ENCODE data around the gene VWA5B2. TPM values are rescaled to one million over a fixed set of nuclear protein-coding genes. Genes with fewer than 3 reads are reported as not detected.

Gene VWA5B2
- total and polyA plus RNA-seq, 2 of the 13 experiments (the other 11 are each of a cell fraction or from before 2014, with no cell fraction given) = 0.03 to 0.04 TPM

DNA sequence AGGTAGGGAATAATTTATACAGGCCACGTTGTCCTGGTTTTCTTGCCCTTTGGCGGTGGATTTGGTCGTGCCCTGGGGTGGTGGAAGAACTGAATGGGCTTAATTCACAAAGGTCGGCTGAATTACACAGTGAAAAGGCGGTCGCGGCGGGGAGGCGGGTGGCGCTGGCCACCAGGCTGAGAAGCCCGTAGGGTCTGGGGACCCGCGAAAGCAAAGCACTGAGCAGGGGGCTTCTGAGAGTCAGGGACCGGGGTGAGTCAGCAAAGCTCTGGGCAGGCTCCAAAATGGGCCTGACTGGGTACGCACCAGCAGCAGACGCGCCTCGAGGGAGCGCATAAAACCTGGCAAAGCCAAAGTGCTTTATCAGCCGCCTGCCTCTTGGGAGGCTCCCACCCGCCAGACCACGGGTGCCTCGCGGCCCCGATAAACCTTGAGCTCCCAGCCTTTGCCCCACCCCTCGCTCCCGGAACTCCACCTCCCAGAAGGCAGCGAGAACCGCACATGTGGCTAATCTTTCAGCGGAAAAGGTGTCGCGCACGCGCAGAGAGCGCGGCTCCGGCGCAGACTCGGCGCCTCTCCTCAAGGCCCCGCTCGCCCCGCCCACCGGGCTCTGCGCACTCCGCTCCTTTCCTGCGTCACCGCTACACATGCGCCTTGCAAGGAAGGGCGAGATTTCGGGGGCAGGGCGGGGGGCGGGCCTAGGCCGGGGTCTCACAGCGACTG lies 43.8 kb upstream of the VWA5B2 start (continued):
- TF ChIP-seq, protein P1, sequence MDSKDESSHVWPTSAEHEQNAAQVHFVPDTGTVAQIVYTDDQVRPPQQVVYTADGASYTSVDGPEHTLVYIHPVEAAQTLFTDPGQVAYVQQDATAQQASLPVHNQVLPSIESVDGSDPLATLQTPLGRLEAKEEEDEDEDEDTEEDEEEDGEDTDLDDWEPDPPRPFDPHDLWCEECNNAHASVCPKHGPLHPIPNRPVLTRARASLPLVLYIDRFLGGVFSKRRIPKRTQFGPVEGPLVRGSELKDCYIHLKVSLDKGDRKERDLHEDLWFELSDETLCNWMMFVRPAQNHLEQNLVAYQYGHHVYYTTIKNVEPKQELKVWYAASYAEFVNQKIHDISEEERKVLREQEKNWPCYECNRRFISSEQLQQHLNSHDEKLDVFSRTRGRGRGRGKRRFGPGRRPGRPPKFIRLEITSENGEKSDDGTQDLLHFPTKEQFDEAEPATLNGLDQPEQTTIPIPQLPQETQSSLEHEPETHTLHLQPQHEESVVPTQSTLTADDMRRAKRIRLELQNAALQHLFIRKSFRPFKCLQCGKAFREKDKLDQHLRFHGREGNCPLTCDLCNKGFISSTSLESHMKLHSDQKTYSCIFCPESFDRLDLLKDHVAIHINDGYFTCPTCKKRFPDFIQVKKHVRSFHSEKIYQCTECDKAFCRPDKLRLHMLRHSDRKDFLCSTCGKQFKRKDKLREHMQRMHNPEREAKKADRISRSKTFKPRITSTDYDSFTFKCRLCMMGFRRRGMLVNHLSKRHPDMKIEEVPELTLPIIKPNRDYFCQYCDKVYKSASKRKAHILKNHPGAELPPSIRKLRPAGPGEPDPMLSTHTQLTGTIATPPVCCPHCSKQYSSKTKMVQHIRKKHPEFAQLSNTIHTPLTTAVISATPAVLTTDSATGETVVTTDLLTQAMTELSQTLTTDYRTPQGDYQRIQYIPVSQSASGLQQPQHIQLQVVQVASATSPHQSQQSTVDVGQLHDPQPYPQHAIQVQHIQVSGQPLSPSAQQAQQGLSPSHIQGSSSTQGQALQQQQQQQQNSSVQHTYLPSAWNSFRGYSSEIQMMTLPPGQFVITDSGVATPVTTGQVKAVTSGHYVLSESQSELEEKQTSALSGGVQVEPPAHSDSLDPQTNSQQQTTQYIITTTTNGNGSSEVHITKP (CRISPR knock-in tag; IDR thresholded peaks at IDR 0.05; ENCODE audit: low read depth) = no peak
- peak; percentile 27 for TF ChIP-seq SKI (IDR thresholded peaks at IDR 0.05; ENCODE audit: partially characterized antibody)
- TF ChIP-seq FOXA3 (CRISPR knock-in tag; IDR thresholded peaks at IDR 0.05) = peak; percentile 27; the same call in 1 of the 2 replicates
- TF ChIP-seq KLF11 (CRISPR knock-in tag; IDR thresholded peaks at IDR 0.05) = 0 out of 2 replicates have a peak, but pooled peaks have one; percentile 34
- TF ChIP-seq SNAPC2 (CRISPR knock-in tag; IDR thresholded peaks at IDR 0.05) = no peak
- peak; percentile 47; the same call in 1 of the 2 replicates for TF ChIP-seq SP5 (CRISPR knock-in tag; IDR thresholded peaks at IDR 0.05; ENCODE audit: borderline replicate concordance, low read depth)
- TF ChIP-seq, protein P2, sequence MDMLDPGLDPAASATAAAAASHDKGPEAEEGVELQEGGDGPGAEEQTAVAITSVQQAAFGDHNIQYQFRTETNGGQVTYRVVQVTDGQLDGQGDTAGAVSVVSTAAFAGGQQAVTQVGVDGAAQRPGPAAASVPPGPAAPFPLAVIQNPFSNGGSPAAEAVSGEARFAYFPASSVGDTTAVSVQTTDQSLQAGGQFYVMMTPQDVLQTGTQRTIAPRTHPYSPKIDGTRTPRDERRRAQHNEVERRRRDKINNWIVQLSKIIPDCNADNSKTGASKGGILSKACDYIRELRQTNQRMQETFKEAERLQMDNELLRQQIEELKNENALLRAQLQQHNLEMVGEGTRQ (IDR thresholded peaks at IDR 0.05; ENCODE audit: low read depth, low read length) = peak; percentile 42; the same call in 1 of the 2 replicates
- TF ChIP-seq, protein P2 (CRISPR knock-in tag; IDR thresholded peaks at IDR 0.05; ENCODE audit: borderline replicate concordance) = peak; percentile 67; the same call in 1 of the 2 replicates
- 0 out of 2 replicates have a peak, but pooled peaks have one; percentile 7 for TF ChIP-seq BORCS8-MEF2B (CRISPR knock-in tag; IDR thresholded peaks at IDR 0.05)
- TF ChIP-seq ZSCAN21 (CRISPR knock-in tag; IDR thresholded peaks at IDR 0.05; ENCODE audit: borderline replicate concordance) = peak; percentile 32; the same call in 1 of the 2 replicates
- TF ChIP-seq, protein P3, sequence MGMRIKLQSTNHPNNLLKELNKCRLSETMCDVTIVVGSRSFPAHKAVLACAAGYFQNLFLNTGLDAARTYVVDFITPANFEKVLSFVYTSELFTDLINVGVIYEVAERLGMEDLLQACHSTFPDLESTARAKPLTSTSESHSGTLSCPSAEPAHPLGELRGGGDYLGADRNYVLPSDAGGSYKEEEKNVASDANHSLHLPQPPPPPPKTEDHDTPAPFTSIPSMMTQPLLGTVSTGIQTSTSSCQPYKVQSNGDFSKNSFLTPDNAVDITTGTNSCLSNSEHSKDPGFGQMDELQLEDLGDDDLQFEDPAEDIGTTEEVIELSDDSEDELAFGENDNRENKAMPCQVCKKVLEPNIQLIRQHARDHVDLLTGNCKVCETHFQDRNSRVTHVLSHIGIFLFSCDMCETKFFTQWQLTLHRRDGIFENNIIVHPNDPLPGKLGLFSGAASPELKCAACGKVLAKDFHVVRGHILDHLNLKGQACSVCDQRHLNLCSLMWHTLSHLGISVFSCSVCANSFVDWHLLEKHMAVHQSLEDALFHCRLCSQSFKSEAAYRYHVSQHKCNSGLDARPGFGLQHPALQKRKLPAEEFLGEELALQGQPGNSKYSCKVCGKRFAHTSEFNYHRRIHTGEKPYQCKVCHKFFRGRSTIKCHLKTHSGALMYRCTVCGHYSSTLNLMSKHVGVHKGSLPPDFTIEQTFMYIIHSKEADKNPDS (CRISPR knock-in tag; IDR thresholded peaks at IDR 0.05) = peak; percentile 72; the same call in 1 of the 2 replicates
- TF ChIP-seq, protein P4, sequence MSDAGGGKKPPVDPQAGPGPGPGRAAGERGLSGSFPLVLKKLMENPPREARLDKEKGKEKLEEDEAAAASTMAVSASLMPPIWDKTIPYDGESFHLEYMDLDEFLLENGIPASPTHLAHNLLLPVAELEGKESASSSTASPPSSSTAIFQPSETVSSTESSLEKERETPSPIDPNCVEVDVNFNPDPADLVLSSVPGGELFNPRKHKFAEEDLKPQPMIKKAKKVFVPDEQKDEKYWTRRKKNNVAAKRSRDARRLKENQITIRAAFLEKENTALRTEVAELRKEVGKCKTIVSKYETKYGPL (CRISPR knock-in tag; IDR thresholded peaks at IDR 0.05) = no peak
- peak; percentile 68; the same call in 1 of the 2 replicates for TF ChIP-seq ZNF766 (CRISPR knock-in tag; IDR thresholded peaks at IDR 0.05; ENCODE audit: borderline replicate concordance)
- 0 out of 2 replicates have a peak, but pooled peaks have one; percentile 42 for TF ChIP-seq DR1 (CRISPR knock-in tag; IDR thresholded peaks at IDR 0.05)
- peak; percentile 92 for TF ChIP-seq MYC (CRISPR knock-in tag; IDR thresholded peaks at IDR 0.05; ENCODE audit: borderline replicate concordance)
- TF ChIP-seq GATA4 (IDR thresholded peaks at IDR 0.05; ENCODE audit: borderline replicate concordance, low read depth) = peak; percentile 68
- TF ChIP-seq HNRNPL (IDR thresholded peaks at IDR 0.05; ENCODE audit: low read depth, low read length) = 0 out of 2 replicates have a peak, but pooled peaks have one; percentile 62

Data from HepG2 (cell line).